IMR-90 (cell line): ENCODE measurements around the gene MAP2K5. TPM values are rescaled to one million over a fixed set of nuclear protein-coding genes. Genes with fewer than 3 reads are reported as not detected.

Experiments used
- ATAC-seq: fragments of 200-7000 bp; cut with Tn5 transposase; 2 replicates; pipeline ENCODE4 v1.9.1; 2020; ENCODE audit warnings: low read depth, mild to moderate bottlenecking, moderate library complexity
- BruUV-seq: library from RNA; stranded (reverse); fragments of 400-500 nt; replicated peaks from 2 replicates; lab custom pipeline; 2021; lab: Mats Ljungman, UMichigan
- CTCF ChIA-PET: fragments of 300-600 bp; formaldehyde crosslinking; extraction: SDS; loops from one replicate; lab custom pipeline; 2021; ENCODE audit warnings: antibody characterized with exemption; lab: Yijun Ruan, JAX
- POLR2A ChIA-PET: fragments of 300-600 bp; sonication (Branson Sonifier 250); formaldehyde crosslinking; loops from one replicate; lab custom pipeline; 2022; ENCODE audit warnings: antibody characterized with exemption; ENCODE audit not compliant: unreplicated experiment; lab: Charles Lee
- DNase-seq: peaks from one replicate; pipeline ENCODE4 v3.0.0; 2013
- H2AFZ ChIP-seq: replicated peaks from 2 replicates; pipeline ENCODE3; 2013; ENCODE audit warnings: low read length, mild to moderate bottlenecking; ENCODE audit not compliant: poor library complexity
- H2AK5ac ChIP-seq: 2 replicates; pipeline ENCODE4 v1.6.1; 2013; ENCODE audit warnings: low read depth, low read length, inconsistent platforms
- H2AK9ac ChIP-seq: replicated peaks from 2 replicates; pipeline ENCODE3; 2013; ENCODE audit warnings: mild to moderate bottlenecking, low read depth, low read length, moderate library complexity; ENCODE audit not compliant: poor library complexity
- H2BK120ac ChIP-seq: 2 replicates; pipeline ENCODE4 v1.6.1; 2013; ENCODE audit warnings: low read depth, low read length, inconsistent platforms
- H2BK15ac ChIP-seq: 3 replicates; pipeline ENCODE4 v1.6.1; 2013; ENCODE audit warnings: low read depth, low read length, inconsistent platforms
- H2BK20ac ChIP-seq: 2 replicates; pipeline ENCODE4 v1.6.1; 2013; ENCODE audit warnings: low read depth, mild to moderate bottlenecking, inconsistent platforms, low read length, moderate library complexity
- H2BK5ac ChIP-seq: 2 replicates; pipeline ENCODE4 v1.6.1; 2013; ENCODE audit warnings: mild to moderate bottlenecking, low read depth, low read length, inconsistent platforms; ENCODE audit not compliant: poor library complexity, severe bottlenecking
- H3K14ac ChIP-seq: replicated peaks from 2 replicates; pipeline ENCODE4 v1.6.1; 2013; ENCODE audit warnings: low read depth, low read length, inconsistent platforms
- H3K18ac ChIP-seq: 2 replicates; pipeline ENCODE4 v1.6.1; 2013; ENCODE audit warnings: low read depth, low read length, control low read depth
- H3K23ac ChIP-seq: 2 replicates; pipeline ENCODE4 v1.6.1; 2013; ENCODE audit warnings: low read depth, low read length, inconsistent platforms
- H3K27ac ChIP-seq: 2 replicates; pipeline ENCODE4 v1.5.1; 2013; ENCODE audit warnings: mild to moderate bottlenecking, control low read depth, low read length; ENCODE audit not compliant: insufficient read depth
- H3K27me3 ChIP-seq: 2 replicates; pipeline ENCODE4 v1.6.1; 2013; ENCODE audit warnings: low read length; ENCODE audit not compliant: control insufficient read depth, insufficient read depth
- H3K36me3 ChIP-seq: 2 replicates; pipeline ENCODE4 v1.6.1; 2013; ENCODE audit warnings: low read length, mixed read lengths; ENCODE audit not compliant: control insufficient read depth, insufficient read depth
- H3K4ac ChIP-seq: 2 replicates; pipeline ENCODE4 v1.6.1; 2013; ENCODE audit warnings: low read depth, low read length, inconsistent platforms
- H3K4me1 ChIP-seq: 2 replicates; pipeline ENCODE4 v1.6.1; 2013; ENCODE audit warnings: low read length, mixed read lengths; ENCODE audit not compliant: control insufficient read depth, insufficient read depth
- H3K4me2 ChIP-seq: 2 replicates; pipeline ENCODE4 v1.6.1; 2013; ENCODE audit warnings: low read depth, mild to moderate bottlenecking, control low read depth, low read length, moderate library complexity
- H3K4me3 ChIP-seq: 2 replicates; pipeline ENCODE4 v1.5.1; 2013; ENCODE audit warnings: low read depth, mild to moderate bottlenecking, control low read depth, low read length, moderate library complexity; ENCODE audit not compliant: insufficient read depth
- H3K56ac ChIP-seq: 2 replicates; pipeline ENCODE4 v1.6.1; 2013; ENCODE audit warnings: low read length, inconsistent platforms; ENCODE audit not compliant: insufficient read depth; ENCODE audit errors: extremely low read depth
- H3K79me1 ChIP-seq, 2 experiments: 2 replicates each; pipeline ENCODE4 v1.6.1; 2013; ENCODE audit warnings: low read length in 2 of 2, inconsistent platforms in 1 of 2, low read depth in 1 of 2
- H3K9ac ChIP-seq: 2 replicates; pipeline ENCODE4 v1.6.1; 2013; ENCODE audit warnings: low read depth, low read length, control low read depth
- H3K9me1 ChIP-seq: 2 replicates; pipeline ENCODE4 v1.6.1; 2013; ENCODE audit warnings: low read length, inconsistent platforms; ENCODE audit not compliant: insufficient read depth
- H3K9me3 ChIP-seq: 2 replicates; pipeline ENCODE4 v1.6.1; 2013; ENCODE audit warnings: low read length; ENCODE audit not compliant: control insufficient read depth, insufficient read depth
- H4K20me1 ChIP-seq: 2 replicates; pipeline ENCODE4 v1.6.1; 2013; ENCODE audit warnings: low read length, inconsistent platforms; ENCODE audit not compliant: insufficient read depth
- H4K5ac ChIP-seq: 2 replicates; pipeline ENCODE4 v1.6.1; 2013; ENCODE audit warnings: mild to moderate bottlenecking, low read depth, low read length, control low read depth
- H4K8ac ChIP-seq, 2 experiments: 2 replicates each; pipeline ENCODE4 v1.6.1; 2013; ENCODE audit warnings: low read depth in 2 of 2, low read length in 2 of 2, control low read depth in 1 of 2, inconsistent platforms in 1 of 2
- H4K91ac ChIP-seq: 2 replicates; pipeline ENCODE4 v1.6.1; 2013; ENCODE audit warnings: low read depth, low read length, inconsistent platforms; ENCODE audit not compliant: insufficient read depth
- CTCF ChIP-seq: conservative IDR thresholded peaks from 2 replicates; pipeline ENCODE4 v1.5.1; 2012; ENCODE audit warnings: mild to moderate bottlenecking, low read depth, low read length, improper control_type of control experiment
- RAD21 ChIP-seq: IDR thresholded peaks from 2 replicates; pipeline ENCODE4 v1.6.1; 2012; ENCODE audit warnings: low read length, improper control_type of control experiment
- WGBS, 2 experiments: methylation state at CpG; one replicate each; pipeline versions ENCODE4 v1.1.5 to v1.1.7; 2013; ENCODE audit warnings: missing lambda C conversion rate in 2 of 2; ENCODE audit not compliant: insufficient read length in 1 of 2; ENCODE audit errors: extremely low coverage in 2 of 2; 5-methylcytosine and 5-hydroxymethylcytosine counted together
- dilution Hi-C: fragments of 300-500 bp; cut with HindIII; formaldehyde crosslinking; loops from one replicate; pipeline ENCODE4 v1.14.3; 2018; ENCODE audit warnings: low sequenced_read_pairs; ENCODE audit not compliant: unreplicated experiment
- in situ Hi-C: fragments of 300-500 bp; cut with MboI; formaldehyde crosslinking; loops from 3 replicates; pipeline ENCODE4 v1.14.3; 2019; ENCODE audit warnings: low sequenced_read_pairs, inconsistent platforms, mixed read lengths
- intact Hi-C: fragments of 100-400 bp; cut with micrococcal nuclease; formaldehyde crosslinking; loops from 2 replicates; pipeline ENCODE4 v1.10.0; 2022
- polyA plus RNA-seq, 3 experiments: library from polyadenylated mRNA; depleted of rRNA; stranded (reverse); fragments of >200 nt; gene quantifications; 2 replicates each; pipeline ENCODE4 v1.2.3, GENCODE V29; 2012; ENCODE audit warnings: low replicate concordance in 1 of 3
- total RNA-seq: library from RNA; depleted of rRNA; stranded (reverse); fragments of >200 nt; gene quantifications from 2 replicates; pipeline ENCODE4 v1.2.3, GENCODE V29; 2012

The MAP2K5 gene
- total and polyA plus RNA-seq, 2 of the 4 experiments (the other 2 are of a cell fraction), result 1.6 to 6.1 TPM

GRCh38 chr15:67854358-67854757, 311.9 kb downstream of the MAP2K5 start:
- H3K9ac ChIP-seq, result no peak overlapping the region
- H3K36me3 ChIP-seq, result no peaks in the 10 kb centered on the region
- H3K4me3 ChIP-seq, result no peak overlapping the region
- no peaks in the 10 kb centered on the region for H3K4me1 ChIP-seq
- intact Hi-C loops, result no loop called here
- H2BK5ac ChIP-seq, result no peak overlapping the region
- H2AFZ ChIP-seq, result no peak overlapping the region
- no peak overlapping the region for H2AK9ac ChIP-seq
- ATAC-seq (no peak), DNase-seq (no peak)
- no peak overlapping the region for H2AK5ac ChIP-seq
- no peaks in the 10 kb centered on the region for H3K79me1 ChIP-seq
- in situ Hi-C loops, result no loop called here
- H3K4me2 ChIP-seq, result no peak overlapping the region
- no peak overlapping the region for H3K27ac ChIP-seq
- H2BK120ac ChIP-seq, result no peak overlapping the region
- no peaks in the 10 kb centered on the region for H4K20me1 ChIP-seq
- no peak for TF ChIP-seq RAD21
- TF ChIP-seq CTCF, result no peak
- BruUV-seq, result no TSS peak
- H3K14ac ChIP-seq, result no peak overlapping the region
- no peak overlapping the region for H3K23ac ChIP-seq
- no peaks in the 10 kb centered on the region for H3K9me3 ChIP-seq
- no peak overlapping the region for H3K18ac ChIP-seq
- no peak overlapping the region for H4K5ac ChIP-seq
- ChIA-PET POLR2A (no interaction called here), CTCF (no interaction called here)
- no CpG with 5 or more reads among the region's 1 CpG for WGBS, 2 experiments
- H4K91ac ChIP-seq, result no peak overlapping the region
- no peak overlapping the region for H3K4ac ChIP-seq
- no peaks in the 10 kb centered on the region for H3K9me1 ChIP-seq
- H3K56ac ChIP-seq, result no peak overlapping the region
- H3K27me3 ChIP-seq, result peaks cover 2% of the 10 kb centered on the region
- H2BK15ac ChIP-seq, result no peak overlapping the region
- dilution Hi-C loops, result no loop called here
- no peak overlapping the region for H4K8ac ChIP-seq
- H2BK20ac ChIP-seq, result no peak overlapping the region
